GM10847 (cell line): ENCODE data around the gene CDK11B.
"Not testable (repeated sequence)": the region's sequence is repeated elsewhere in the genome, so short reads cannot be mapped to it uniquely, and the experiment has no call there.

Experiments
- POLR2A ChIP-seq: IDR thresholded peaks from 2 replicates; pipeline ENCODE4 v1.6.1; 2011; ENCODE audit not compliant: insufficient read length; ENCODE audit errors: extremely low read depth

The CDK11B gene

GRCh38 chr1:1658583-1659549 lies at the start of gene CDK11B:
TSS of gene CDK11B (minus strand) at chr1:1659004. CDS start at chr1:1657485, 1,519 bp downstream.
- TF ChIP-seq POLR2A: not testable (repeated sequence)

GRCh38 chr1:1703796-1704195 lies 45.0 kb upstream of the CDK11B start:
- no peak for TF ChIP-seq POLR2A

- TF ChIP-seq POLR2A: not testable (repeated sequence)
Observed at GRCh38 chr1:1692714-1693647, 34.2 kb upstream of the CDK11B start, which contains the start of gene SLC35E2B. TSS of gene SLC35E2B (minus strand) at chr1:1692795. CDS start at chr1:1676699, 16,096 bp downstream.

GRCh38 chr1:1687846-1688245 lies 29.0 kb upstream of the CDK11B start:
- TF ChIP-seq POLR2A: no peak

GRCh38 chr1:1684031-1684681 lies 25.4 kb upstream of the CDK11B start:
- TF ChIP-seq POLR2A: no peak

GRCh38 chr1:1683104-1683905 lies 24.5 kb upstream of the CDK11B start:
- no peak for TF ChIP-seq POLR2A

DNA sequence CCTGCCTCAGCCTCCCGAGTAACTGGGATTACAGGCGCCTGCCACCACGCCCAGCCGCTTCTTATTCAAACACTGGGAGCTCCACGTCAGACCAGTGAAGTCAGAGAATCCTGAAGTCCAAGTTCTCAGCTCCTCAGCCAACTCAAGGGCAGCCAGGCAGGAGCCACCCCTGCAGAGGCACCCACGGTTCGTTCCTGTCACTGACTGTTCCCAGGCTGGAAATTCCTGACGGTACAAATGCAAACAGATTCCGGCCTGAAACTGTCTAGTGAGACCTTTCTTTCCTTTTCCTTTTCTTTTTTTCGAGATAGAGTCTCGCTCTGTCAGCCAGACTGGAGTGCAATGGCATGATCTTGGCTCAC lies 22.1 kb upstream of the CDK11B start:
- no peak for TF ChIP-seq POLR2A

DNA sequence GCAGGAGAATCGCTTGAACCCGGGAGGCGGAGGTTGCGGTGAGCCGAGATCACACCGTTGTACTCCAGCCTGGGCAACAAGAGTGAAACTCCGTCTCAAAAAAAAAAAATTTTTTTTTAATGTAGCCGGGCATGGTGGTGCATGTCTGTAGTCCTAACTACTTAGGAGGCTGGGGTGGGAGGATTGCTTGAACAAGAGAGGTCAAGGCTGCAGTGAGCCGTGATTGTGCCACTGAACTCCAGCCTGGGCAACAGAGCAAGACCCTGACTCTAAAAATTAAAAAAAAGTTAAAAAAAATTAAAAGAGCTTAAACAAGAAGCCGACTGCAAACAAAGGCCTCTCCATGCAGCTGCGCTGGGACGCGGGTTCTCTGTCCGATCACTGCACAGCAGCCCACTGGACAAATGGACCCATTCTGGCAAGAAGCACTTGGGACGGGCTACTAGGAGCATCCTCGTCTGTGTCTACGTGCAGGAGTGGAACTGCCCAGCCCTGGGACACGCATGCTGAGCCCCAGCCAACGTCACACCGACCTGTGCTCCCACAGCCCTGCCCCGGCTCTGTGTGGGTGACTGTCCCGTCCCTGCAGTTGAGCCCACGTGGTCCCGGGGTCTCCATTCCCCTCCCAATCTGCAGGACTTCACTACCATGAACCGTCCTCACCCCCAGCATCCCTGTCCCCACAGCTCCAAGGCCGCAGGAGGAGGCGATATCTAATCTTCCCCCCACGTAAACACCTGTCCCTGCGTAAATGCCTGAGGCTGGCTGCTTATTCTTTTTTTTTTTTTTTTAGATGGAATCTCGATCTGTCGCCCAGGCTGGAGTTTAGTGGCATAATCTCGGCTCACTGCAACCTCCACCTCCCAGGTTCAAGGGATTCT lies 21.5 kb upstream of the CDK11B start:
- no peak for TF ChIP-seq POLR2A

- TF ChIP-seq POLR2A: no peak
Observed at GRCh38 chr1:1678581-1679380, 20.0 kb upstream of the CDK11B start.

- peak; percentile 29 for TF ChIP-seq POLR2A
Observed at GRCh38 chr1:1677718-1678580, 19.1 kb upstream of the CDK11B start.

GRCh38 chr1:1672181-1672965 lies 13.6 kb upstream of the CDK11B start:
- TF ChIP-seq POLR2A: no peak
